GM19351 (cell line): ENCODE data around the gene HTR2A.

ENCODE experiments used
- ATAC-seq: cut with Tn5 transposase; IDR thresholded peaks from one replicate; pipeline ENCODE4 v1.9.1; 2021; ENCODE audit warnings: mild to moderate bottlenecking, moderate library complexity; ENCODE audit not compliant: unreplicated experiment

The HTR2A gene

GRCh38 chr13:46896341-46897137, at the start of gene HTR2A:
HTR2A (minus strand) TSS chr13:46897053; CDS start chr13:46895906, 1,147 bp downstream.
- ATAC-seq, result no peak

DNA sequence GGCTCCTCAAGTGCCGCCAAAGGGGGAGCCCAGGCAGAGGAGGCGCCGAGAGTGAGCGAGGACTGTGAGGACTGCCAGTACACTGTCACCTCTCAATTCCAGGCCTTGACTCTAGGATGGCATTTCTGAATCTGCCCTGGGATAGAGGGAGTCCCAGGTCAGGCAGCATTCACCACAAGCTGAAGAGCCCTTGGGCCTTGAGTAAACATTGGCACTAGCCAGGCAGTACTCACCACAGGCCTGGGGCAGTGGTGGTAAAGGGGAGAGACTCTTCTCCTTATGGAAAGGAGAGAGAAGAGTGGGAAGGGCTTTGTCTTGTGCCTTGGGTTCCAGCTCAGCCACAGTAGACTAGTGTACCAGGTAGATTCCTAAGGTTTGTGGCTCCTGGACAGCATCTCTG, 39.7 kb upstream of the HTR2A start:
- no peak for ATAC-seq

DNA sequence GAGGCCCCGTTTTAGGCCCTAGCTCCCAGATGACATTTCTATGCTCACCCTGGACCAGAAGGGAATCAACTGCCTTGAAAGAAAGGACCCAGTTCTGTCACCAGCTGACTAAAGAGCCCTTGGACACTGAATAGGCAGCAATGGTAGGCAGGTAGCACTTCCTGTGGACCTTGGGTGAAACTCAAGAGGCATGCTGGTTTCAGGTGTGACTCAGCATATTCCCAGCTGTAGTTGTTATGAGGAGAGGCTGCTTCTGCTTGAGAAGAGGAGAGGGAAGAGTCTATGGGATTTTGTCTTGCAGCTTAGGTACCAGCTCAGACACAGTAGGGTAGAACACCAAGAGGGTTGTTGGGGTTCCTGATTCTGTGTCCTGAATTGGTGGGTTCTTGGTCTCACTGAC, 37.9 kb upstream of the HTR2A start:
- ATAC-seq, result no peak

DNA sequence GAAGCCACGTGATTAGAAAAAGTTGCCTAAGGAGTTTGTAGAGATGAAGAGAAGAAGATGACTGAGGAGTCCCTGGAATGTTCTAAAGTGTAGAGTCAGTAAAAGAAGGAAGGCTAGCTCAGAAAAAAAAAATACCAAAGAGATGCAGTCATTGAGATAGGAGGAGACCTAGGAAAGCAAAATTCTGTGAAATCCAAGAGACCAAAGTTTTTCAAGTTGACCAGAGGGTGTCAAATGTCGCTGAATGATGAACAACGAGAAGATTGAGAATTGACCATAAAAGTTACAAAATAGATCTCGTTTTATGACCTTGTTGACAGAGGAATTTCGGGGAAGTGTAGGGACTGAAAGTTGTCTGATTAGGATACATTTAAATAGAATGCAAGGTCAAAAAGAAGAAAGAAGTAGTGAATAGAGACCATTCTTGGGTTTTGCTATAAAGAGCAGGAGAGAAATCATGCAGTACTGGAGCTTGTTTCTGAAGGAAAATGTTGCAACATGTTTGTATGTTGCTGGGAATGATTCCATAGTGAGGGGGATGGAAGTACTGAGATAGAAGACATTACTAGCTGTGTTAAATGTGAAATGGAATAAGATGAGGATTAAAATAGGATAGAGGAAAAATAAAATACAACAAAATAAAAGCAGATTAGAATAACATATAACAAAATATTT, 30.2 kb upstream of the HTR2A start:
- no peak for ATAC-seq

- ATAC-seq, result no peak
Observed at GRCh38 chr13:46925486-46925885, 28.6 kb upstream of the HTR2A start.

DNA sequence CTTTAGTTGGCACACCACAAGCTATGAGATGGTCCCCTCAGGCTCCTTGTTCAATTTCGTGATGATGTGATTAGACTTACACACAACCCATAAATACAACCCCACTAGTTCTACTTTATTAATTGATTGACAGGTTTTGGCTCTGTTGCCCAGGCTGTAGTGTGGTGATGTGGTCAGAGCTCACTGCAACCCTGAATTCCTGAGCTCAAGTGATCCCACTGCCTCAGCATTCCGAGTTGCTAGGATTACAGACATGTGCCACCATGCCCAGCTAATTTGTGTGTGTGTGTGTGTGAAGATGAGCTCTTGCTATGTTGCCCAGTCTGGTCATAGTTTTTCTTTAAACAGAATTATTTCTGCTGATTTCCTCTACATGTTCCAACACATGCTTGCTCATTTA, 17.5 kb upstream of the HTR2A start:
- no peak for ATAC-seq

DNA sequence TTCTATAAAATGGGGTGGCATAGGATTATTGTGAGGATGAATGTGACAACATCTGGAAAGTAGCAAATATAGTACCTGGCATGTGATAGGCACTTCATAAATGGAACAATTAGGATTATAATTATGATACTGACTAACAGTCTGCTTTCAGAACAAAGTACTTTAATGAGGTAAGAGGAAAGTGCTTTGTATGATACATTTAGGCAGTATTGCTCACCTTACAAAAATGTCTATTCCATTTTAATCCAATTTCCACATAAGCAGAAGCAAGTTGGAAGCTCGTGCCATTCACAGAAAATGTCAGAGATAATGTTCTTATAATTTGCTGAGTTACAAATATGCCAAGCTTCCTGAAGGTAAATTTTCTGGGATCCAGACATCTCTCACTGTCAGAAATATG, 16.9 kb upstream of the HTR2A start:
- ATAC-seq, result no peak

DNA sequence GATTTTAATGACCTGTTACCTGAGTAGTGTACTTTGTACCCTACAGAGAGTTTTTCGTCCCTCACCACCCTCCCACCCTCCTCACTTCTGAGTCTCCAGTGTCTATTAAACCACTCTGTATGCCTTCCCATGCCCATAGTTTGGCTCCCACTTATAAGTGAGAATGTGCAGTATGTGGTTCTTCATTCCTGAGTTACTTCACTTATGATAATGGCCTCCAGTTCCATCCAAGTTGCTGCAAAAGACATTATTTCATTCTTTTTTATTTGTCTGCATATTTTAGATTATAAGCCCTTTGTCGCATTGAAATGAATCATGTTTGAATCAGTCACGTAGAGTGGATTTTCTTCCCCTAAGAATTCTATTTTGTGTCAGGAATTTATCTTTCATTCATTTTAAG, 12.2 kb upstream of the HTR2A start:
- no peak for ATAC-seq

DNA sequence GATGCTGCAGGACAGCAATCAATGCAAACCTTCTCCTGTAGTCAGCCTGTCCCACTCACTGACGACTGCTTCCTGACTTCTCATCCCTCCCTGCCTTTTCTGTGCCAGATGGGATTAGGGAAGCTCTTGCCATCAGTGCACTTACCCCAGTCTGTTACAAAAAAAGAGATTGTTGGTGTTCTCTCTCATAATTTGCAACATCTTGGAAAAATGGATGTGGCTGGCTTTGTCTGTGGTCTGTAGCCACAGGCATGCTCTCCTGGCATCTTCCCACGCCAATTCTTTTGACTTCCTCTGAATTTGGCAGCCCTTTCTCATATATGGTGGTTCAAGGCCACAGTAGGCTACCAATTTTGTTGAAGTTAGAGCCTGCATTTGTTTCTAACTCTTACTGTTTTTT, 11.6 kb upstream of the HTR2A start:
- ATAC-seq, result no peak

GRCh38 chr13:46906405-46906804, 9.6 kb upstream of the HTR2A start:
- ATAC-seq, result no peak

- no peak for ATAC-seq
Observed at GRCh38 chr13:46905249-46905648, 8.4 kb upstream of the HTR2A start.

- no peak for ATAC-seq
Observed at GRCh38 chr13:46903748-46904147, 6.9 kb upstream of the HTR2A start.

DNA sequence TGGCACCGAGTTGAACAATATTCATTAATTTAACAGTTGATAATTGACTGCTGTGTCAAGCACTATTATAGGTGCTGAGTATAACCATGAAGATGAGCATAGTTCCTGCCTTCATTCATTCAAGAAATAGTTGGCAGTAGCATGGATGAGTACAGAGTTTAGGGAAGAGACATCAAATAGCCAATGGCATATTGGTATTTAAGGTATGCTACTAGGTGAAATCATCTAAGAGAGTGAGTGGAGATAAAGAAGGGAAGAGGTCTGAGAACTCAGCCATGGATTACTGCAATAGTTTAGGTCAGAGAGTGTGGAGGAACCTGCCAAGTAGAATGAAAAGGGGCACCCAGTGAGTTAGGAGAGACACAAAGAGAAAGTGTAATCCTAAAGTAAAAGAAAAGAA, 4.9 kb upstream of the HTR2A start:
- ATAC-seq, result no peak

DNA sequence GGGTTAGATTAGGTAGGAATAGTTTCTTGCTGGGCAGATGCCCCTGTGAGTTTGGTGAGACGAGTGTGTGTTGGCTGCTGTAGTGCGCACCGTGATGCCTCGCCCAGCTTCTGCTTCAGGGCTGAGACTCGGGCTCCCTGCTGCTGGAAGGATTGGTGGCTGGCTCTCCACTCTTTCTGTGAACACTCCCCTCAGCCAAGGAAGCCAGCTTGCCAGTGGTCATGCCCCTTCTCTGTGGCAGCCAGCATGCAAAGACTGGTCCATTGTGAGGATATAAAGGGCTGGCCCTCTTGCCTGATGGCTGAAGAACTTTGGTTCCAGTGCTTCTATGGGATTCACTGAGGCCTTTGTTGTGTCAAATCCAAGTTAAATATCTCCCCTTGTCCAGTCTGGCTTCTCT, 2.9 kb upstream of the HTR2A start:
- no peak for ATAC-seq

DNA sequence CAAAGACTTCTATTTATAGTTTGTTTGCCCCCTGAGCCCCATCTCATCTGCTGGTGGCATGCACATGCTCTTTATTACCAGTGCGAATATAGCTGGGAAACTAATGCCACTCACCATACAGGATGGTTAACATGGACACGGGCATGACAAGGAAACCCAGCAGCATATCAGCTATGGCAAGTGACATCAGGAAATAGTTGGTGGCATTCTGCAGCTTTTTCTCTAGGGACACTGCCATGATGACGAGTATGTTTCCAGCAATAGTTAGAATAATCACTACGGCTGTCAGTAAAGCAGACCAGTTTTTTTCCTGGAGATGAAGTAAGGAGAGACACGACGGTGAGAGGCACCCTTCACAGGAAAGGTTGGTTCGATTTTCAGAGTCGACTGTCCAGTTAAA, 1.5 kb downstream of the HTR2A start:
- no peak for ATAC-seq

- peak; percentile 18 for ATAC-seq
Observed at GRCh38 chr13:46894568-46894967, 2.3 kb downstream of the HTR2A start.

DNA sequence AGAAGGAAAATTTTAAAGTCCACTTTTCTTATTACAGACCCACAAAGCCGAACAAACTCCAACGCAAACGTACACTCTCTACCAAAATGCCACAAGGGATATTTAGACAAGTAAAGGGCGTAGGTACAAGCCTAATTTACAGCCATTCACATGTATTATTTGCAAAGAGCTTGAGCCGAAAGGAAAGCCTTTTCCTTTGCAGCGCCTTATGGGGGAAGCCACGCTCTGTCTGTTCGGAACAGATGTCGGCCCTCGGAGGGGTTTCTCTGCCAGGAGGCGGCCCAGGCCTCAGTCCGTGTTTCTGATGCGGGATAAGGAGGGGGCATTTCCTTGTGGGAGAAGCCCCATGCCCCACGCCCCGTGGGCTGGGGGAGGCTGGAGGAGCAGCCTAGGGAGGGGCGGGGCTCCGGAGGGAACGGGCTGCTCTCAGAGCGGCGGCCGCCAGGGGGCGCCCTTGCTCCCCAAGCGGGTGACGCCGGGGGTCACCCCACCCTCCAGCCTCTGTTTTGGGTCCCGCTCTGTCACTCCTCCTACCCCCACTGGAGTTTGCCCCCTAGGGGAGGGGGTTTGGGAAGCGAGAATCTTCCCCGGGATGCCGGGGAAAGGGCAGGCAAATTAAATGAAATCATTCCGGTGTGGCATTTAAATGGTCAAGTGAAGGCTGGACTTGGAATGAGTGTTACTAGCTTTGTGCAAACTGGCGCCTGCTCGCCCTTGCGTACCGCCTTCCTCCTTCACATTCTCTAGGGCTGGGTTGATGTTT, 2.9 kb downstream of the HTR2A start:
- ATAC-seq, result peak; percentile 86

DNA sequence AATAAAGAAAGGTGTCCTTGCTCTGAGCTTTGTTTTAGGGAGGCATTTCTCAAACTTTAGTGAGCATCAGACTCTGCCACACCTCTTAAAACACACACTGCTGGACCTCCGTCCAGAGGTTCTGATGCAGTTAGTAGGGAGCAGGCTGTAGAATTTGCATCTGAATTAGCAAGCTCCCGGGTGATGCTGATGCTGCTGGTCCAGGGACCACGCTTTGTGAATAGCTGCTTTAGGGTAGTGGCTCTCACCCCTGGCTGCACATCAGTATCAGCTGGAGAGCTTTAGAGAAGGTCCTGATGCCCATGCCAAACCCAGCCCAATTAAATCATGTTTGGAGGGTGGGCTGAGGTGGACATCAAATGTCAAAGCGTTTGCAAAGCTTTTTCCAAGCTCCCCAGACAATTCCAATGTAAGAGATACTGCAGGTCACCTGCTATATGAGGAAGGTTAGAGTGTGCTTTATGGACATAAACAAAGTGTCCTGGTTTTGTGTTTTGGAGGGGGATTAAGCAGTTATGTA, 3.6 kb downstream of the HTR2A start:
- no peak for ATAC-seq

GRCh38 chr13:46885018-46885417, 11.8 kb downstream of the HTR2A start:
- no peak for ATAC-seq

DNA sequence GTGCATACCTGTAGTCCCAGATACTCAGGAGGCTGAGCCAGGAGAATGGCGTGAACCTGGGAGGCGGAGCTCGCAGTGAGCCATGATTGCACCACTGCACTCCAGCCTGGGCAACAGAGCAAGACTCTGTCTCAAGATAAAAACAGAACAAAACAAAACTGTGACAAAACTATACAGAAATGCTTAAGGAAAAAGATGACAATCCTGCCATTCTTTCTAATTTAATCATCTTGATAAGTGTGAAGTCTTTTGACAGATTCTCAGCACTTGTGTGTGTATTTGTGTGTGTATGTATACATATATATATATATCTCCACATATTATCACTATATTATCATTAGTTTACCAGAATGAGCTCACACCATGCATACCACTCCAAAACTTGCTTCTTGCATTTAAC, 12.3 kb downstream of the HTR2A start:
- no peak for ATAC-seq

DNA sequence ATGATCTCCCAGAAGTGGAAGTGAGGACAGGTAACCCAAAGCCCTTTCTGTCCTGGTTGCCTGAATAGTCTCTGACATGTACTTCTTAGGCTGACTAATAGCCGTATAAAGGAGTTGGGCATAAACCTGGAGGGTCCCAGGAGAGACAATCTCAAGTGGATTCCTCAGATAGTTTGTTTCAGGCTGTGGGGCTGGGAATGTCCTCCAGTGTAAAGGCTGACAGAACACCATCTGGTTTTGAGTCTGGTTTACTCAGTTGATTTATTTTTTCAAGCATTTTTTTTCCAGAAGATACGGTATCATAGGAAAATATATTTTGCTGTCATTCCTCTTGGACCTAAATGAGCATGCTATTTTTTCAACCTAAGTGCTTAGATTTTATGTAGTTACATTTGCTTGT, 15.2 kb downstream of the HTR2A start:
- ATAC-seq, result no peak

GRCh38 chr13:46874006-46874405, 22.8 kb downstream of the HTR2A start:
- no peak for ATAC-seq
